GM12874 (cell line): ENCODE data around the gene METTL22.

Experiments
- CTCF ChIP-seq: IDR thresholded peaks from 2 replicates; pipeline ENCODE4 v1.5.1; 2011; ENCODE audit warnings: low read depth, mild to moderate bottlenecking, control low read depth, low read length, moderate library complexity; ENCODE audit not compliant: insufficient read depth

The METTL22 gene, protein sequence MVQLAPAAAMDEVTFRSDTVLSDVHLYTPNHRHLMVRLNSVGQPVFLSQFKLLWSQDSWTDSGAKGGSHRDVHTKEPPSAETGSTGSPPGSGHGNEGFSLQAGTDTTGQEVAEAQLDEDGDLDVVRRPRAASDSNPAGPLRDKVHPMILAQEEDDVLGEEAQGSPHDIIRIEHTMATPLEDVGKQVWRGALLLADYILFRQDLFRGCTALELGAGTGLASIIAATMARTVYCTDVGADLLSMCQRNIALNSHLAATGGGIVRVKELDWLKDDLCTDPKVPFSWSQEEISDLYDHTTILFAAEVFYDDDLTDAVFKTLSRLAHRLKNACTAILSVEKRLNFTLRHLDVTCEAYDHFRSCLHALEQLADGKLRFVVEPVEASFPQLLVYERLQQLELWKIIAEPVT

DNA sequence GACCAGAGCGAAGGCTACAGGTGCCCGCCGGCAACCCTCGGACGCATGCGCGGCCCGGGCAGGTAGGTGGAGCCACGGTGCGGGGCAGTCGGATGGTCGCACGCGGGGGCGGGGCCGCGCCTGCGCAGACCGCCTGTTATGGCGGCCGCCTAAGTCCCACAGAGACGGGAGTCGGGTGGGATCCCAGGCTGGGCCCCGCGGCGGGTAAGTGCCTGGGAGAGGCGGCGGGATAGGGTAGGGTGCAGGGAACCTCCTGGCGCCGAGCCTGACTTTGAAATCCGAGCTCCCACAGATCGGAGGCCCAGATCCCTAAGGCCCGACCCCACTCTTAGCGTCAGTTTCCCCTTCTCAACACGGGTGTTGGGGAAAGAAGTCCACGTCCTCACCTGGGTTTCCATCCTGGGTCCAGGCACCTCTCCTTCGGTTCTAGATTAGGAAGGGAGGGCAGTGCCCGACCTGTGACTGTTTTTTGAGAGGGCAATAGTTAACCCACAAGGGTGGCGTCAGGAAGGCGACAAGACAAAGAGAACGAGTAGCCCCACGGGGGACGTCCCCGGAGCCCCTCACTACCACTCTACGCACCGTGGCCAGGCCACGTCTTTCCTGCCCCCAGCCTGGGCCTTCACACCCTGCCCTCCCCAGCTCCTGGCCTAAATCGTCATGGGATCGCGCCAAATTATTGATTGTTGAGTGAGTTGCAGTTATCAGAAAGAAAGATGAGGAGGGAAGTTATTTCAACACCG lies at the start of gene METTL22:
TSS of gene METTL22 (plus strand) at position 127 of the 743 bp plus-strand sequence. CDS start 3,968 bp downstream, outside the sequence.
- no peak for TF ChIP-seq CTCF

DNA sequence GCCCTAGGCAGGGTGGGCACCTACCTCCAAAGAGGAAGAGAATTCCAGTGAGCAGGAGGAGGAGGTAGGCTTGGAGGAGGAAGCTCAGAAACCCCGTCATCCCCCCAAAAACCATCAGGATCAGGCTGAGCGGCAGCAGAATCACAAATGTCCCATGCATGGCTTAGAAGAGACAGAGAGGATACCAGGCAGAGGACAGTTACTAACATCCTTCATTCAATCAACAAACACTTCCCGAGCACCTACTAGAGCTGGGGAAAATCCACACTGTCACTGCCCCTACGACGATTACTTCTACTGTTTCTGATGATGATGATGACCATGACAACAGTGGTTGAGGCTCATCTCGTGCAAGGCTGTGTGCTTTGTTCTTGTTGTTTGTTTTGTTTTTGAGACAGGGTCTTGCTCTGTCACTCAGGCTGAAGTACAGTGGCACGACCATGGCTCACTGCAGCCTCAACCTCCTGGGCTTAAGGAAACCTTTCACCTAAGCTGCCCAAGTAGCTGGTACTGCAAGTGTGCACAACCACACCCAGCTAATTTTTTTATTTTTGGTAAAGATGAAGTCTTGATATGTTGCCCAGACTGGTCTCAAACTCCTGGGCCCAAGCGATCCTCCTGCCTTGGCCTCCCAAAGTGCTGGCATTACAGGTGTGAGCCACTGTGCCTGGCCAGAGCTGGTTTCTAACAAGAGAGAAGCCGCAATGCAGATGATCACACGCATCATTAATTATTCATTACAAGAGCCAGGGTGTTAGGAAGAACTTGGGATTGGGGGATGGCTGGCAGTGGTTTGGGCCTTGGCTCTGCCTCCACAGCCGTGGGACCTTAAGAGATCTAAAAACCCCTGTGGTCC lies 49.2 kb upstream of the METTL22 start:
- no peak for TF ChIP-seq CTCF

DNA sequence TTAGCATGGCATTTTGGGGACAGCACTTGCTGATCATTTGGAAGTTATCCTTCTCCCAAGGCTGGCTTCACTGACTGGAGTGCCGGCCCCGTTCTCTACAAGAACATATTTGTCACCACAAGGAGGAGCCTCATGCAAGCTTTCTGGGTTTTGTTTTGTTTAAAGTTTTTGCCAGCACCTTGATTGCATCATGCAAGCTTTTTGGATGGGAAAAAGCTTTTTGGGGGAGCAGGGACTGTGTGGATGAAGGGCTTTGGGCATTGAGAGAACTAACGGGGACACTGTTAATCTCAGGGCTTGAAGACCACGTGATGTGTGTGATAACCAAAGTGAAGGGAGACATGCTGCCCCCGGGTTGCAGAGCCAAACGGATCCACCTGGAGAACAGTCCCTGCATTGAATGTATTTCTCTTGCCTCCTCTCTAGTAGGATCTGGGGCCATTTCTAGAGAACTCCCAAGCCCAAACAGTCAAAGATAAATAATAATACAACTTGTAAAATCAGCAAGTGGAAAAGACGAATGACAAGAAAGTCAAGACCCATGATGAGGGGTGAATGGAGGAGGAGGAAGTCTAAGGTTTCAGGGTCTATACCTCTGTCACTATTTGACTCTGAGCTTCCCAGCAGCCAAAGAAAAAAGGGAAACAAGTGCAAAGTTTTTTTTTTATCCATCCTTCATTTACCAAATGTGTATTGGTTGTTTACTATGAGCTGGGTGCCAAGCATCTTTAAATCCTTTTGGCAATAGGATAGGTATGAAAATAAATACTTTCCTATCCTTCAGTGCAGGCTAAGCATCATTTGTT lies 48.4 kb upstream of the METTL22 start:
- 0 out of 2 replicates have a peak, but pooled peaks have one; percentile 25 for TF ChIP-seq CTCF

DNA sequence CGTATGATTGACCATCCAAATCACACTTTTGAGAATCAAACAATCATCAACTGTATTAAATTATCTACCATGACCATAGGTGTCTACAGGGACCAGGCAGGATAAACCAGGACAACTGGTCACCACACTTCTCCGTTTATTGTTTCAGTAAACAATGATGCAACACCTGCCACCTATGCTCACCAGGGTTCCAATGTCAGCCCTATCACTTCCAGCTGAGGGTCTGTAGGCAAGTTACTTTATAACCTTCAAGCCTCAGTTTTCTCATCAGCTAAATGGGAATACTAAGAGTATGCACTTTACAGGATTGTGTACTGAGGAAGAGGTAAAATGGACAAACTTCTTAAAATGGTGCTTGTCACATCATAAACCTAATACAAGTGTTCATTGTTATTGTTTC lies 46.1 kb upstream of the METTL22 start:
- TF ChIP-seq CTCF = no peak

DNA sequence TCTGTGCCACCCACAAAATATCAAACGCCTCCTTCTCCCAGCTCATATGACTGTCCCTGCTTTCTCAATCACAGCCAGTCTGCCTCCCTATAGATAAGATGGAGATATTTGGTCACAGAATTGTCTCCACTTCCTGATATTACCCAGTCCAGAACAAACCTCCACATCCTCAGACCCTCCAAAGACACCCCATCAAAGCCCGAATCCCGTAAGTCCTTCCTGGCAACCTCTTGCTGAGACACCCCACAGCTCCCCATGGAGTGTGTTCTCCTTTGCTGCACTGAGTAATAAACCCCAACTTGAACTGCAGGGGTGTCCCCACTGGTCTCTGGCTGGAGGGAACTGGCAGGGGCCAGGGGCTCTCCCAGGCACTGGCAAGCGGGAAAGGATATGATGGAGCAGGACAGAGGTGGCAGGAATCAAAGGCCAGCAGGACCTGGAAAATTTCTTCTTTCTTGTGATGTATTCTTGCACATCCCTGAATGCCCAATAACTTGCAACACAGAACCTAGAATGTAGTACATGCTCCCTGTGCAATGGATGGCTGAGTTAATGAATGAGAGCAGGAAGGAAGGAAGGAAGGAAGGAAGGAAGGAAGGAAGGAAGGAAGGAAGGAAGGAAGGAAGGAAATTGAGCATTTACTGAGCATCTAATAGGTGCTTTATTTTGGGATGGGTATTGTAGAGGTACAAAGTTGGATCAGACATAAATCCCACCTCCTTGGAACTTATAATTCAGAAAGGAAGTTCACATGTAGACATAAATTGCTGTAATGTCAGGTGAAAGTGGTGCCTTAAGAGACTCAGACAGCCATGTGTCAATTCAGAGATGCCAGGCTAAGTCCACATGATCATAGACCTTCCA lies 45.1 kb upstream of the METTL22 start:
- TF ChIP-seq CTCF = no peak

DNA sequence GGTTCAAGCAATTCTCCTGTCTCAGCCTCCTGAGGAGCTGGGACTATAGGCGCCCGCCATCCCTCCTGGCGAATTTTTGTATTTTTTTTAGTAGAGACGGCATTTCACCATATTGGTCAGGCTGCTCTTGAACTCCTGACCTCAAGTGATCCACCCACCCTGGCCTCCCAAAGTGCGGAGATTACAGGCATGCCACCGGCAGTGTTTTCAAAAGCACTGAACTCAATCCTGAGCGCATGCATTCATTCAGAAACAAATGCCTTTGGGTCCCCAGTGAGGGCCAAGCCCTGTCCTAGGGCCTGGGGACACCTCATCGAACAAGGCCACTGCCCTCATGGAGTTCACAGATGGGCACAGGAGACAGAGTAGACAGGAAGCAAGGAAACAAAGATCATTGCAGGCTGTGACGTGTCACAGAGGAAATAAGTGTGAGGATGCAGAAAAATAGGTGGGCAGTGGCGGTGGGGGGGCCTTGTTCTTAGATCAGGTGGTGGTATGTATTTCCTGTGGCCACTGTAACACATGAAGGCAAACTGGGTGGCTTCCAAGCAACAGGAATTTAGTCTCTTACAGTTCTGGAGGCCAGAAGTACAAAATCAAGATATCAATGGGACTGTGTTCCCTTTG lies 43.7 kb upstream of the METTL22 start:
- TF ChIP-seq CTCF = no peak
